Esophagus squamous epithelium (tissue), 5 donors: ENCODE data around the gene KCNH3. TPM values are rescaled to one million over a fixed set of nuclear protein-coding genes. Genes with fewer than 3 reads are reported as not detected.

Source experiments
- DNase-seq: peaks from one replicate; lab custom pipeline; 2025; lab: John Stamatoyannopoulos, UW
- H3K27ac ChIP-seq, 4 donors: fragments of 200-600 bp; sonication (generic); one replicate each; pipeline ENCODE4 v1.5.1; 2016 to 2019; ENCODE audit warnings: mild to moderate bottlenecking in 1 of 4
- H3K27me3 ChIP-seq, 4 donors: fragments of 200-600 bp; sonication (generic); 1 replicate in 3 of 4; 2 replicates in 1 of 4; pipeline versions ENCODE4 v1.5.1 to v1.6.0; 2017 to 2021; ENCODE audit warnings: antibody characterized with exemption in 1 of 4
- H3K36me3 ChIP-seq, 3 donors: fragments of 200-600 bp; sonication (generic); one replicate each; pipeline ENCODE4 v1.5.1; 2016 to 2019
- H3K4me1 ChIP-seq, 3 donors: fragments of 200-600 bp; sonication (generic); one replicate each; pipeline ENCODE4 v1.5.1; 2017 to 2019
- H3K4me3 ChIP-seq, 4 donors: fragments of 200-600 bp; sonication (generic); 1 replicate in 3 of 4; 2 replicates in 1 of 4; pipeline ENCODE4 v1.5.1; 2016 to 2019; ENCODE audit warnings: mild to moderate bottlenecking in 2 of 4, moderate library complexity in 1 of 4
- H3K9me3 ChIP-seq, 3 donors: fragments of 200-600 bp; sonication (generic); one replicate each; pipeline ENCODE4 v1.5.1; 2016 to 2019
- POLR2A ChIP-seq, 4 donors: fragments of 450-650 bp; IDR thresholded peaks; one replicate each; pipeline ENCODE4 v1.6.1; 2017; ENCODE audit warnings: antibody characterized with exemption in 4 of 4, mild to moderate bottlenecking in 4 of 4, moderate library complexity in 3 of 4
- WGBS, 2 donors: methylation state at CpG; one replicate each; pipeline ENCODE4 v1.1.5; 2018; 5-methylcytosine and 5-hydroxymethylcytosine counted together
- intact Hi-C: fragments of 100-400 bp; cut with DNase I; formaldehyde crosslinking; loops from one replicate; pipeline ENCODE4 v1.15.0; 2022
- total RNA-seq, 4 donors: library from RNA; depleted of rRNA; stranded (reverse); fragments of >200 nt; gene quantifications; one replicate each; pipeline ENCODE4 v1.1.0, GENCODE V29; 2016
- TF ChIP-seq, protein P1 (sequence below), 6 experiments: fragments of 450-650 bp in 4 of 6; fragments of 200-600 bp in 2 of 6; sonication (generic) in 2 of 6; IDR thresholded peaks; one replicate each; pipeline ENCODE4 v1.5.1; 2016 to 2019; ENCODE audit warnings: antibody characterized with exemption in 6 of 6, mild to moderate bottlenecking in 4 of 6, moderate library complexity in 4 of 6
- donor health status: DM: yes; HTN: yes; CAD: no.

Gene KCNH3
- total RNA-seq, 4 donors from 2014 or later = 0.38 TPM; not detected in 3

DNA sequence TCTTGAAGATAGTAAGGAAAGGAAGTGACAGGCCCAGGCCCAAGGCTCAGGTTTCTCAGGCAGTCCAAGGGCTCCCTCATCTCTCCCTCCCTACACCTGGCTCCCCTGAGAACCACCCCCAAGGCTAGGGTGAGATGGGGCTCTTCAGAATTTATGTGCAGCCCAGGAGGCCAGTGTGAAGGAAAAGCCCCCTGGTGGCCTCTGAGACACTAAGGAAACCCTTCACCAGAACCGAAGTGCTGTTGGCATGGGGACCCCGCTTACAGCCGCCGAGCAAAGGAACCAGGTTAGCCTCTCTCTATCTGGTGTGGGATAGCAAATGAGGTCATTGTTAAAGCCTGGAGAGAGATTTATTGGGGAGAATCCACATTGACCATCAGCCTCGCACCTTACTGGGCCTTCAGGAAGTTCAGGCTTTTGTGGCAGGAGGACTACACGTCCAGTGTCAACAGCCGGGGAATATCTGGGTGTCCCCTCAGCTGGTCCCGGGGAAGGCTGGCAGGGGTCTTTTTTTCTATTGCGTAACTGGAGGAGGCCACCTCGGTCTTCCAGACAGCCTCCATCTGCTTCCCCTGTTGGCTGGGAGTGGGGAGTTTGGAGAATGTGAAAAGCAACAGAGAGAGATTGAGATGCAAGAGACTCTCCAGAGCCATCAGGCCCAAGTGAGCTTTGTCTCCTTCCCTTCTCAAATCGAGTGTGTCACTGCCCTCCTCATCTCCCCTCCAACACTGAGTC is 48.5 kb downstream of the KCNH3 start:
- peaks cover 0 to 43% (median 5%) of the 10 kb centered on the region in 3 donors for H3K36me3 ChIP-seq
- H3K4me1 ChIP-seq = peaks cover 0 to 22% (median 8%) of the 10 kb centered on the region in 3 donors
- H3K27ac ChIP-seq = no peak overlapping the region
- intact Hi-C loops = no loop called here
- H3K9me3 ChIP-seq = no peaks in the 10 kb centered on the region
- no peak for DNase-seq
- no peak for TF ChIP-seq POLR2A (IDR thresholded peaks at IDR 0.05)
- TF ChIP-seq, protein P1, sequence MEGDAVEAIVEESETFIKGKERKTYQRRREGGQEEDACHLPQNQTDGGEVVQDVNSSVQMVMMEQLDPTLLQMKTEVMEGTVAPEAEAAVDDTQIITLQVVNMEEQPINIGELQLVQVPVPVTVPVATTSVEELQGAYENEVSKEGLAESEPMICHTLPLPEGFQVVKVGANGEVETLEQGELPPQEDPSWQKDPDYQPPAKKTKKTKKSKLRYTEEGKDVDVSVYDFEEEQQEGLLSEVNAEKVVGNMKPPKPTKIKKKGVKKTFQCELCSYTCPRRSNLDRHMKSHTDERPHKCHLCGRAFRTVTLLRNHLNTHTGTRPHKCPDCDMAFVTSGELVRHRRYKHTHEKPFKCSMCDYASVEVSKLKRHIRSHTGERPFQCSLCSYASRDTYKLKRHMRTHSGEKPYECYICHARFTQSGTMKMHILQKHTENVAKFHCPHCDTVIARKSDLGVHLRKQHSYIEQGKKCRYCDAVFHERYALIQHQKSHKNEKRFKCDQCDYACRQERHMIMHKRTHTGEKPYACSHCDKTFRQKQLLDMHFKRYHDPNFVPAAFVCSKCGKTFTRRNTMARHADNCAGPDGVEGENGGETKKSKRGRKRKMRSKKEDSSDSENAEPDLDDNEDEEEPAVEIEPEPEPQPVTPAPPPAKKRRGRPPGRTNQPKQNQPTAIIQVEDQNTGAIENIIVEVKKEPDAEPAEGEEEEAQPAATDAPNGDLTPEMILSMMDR (IDR thresholded peaks at IDR 0.05) = no peak
- no peak overlapping the region for H3K4me3 ChIP-seq
- H3K27me3 ChIP-seq = no peaks in the 10 kb centered on the region
- WGBS, 2 donors = 85 to 88% methylated on average over 5 to 10 of the region's 11 CpGs

- H3K27ac ChIP-seq = no peak overlapping the region
- no peak overlapping the region for H3K4me3 ChIP-seq
- H3K36me3 ChIP-seq = peaks cover 0 to 43% (median 5%) of the 10 kb centered on the region in 3 donors
- no peak for TF ChIP-seq POLR2A (IDR thresholded peaks at IDR 0.05)
- no peaks in the 10 kb centered on the region for H3K27me3 ChIP-seq
- intact Hi-C loops = no loop called here
- H3K9me3 ChIP-seq = no peaks in the 10 kb centered on the region
- peaks cover 0 to 17% (median 6%) of the 10 kb centered on the region in 3 donors for H3K4me1 ChIP-seq
- WGBS, 2 donors = 62 to 67% methylated on average over 1 to 3 of the region's 7 CpGs
- DNase-seq = no peak
Observed at GRCh38 chr12:49588281-49588680, 49.5 kb downstream of the KCNH3 start.

DNA sequence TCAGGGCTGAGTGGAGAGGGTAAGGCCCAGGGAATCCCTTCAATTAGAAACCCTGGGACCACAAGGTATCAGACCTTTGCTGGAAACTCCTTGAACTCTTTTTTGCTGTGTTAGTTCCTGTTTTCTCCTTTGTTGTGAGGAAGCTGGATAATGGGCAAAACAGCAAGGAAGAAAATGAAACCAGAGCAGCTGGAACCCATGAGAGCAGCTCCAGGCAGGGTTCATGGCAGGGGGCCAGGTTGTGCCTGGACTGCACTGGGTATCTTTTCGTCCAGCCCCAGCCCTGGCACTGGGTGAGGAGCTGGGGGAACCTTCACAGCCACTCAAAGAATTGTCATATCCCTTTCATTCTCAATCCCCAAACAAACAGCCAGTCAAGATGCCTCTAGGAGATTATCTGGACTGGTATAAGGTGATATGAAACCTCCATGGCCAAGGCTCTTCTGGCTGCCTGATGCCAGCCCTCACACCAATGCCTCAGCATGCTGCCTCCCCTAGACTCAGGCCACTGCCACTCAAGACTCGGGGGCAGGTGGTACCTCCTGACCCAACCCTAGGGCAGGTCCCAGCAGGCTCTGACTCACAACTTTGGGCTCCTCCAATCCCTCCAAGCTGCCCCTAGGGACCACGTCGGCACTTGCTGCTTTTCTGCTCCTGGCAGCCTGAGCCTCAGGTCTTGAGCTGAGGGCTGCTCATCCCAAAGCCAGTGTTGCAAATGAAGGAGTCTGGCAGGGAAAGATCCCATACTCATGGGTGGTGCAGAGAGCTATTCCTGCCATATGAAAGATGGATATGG is 50.1 kb downstream of the KCNH3 start:
- Histone ChIP-seq H3K27ac (no peak overlapping the region), H3K4me3 (no peak overlapping the region), H3K4me1 (peaks cover 0 to 10% (median 6%) of the 10 kb centered on the region in 3 donors), H3K36me3 (peaks cover 0 to 36% (median 5%) of the 10 kb centered on the region in 3 donors), H3K27me3 (no peaks in the 10 kb centered on the region), H3K9me3 (no peaks in the 10 kb centered on the region)
- no peak for DNase-seq
- TF ChIP-seq, protein P1 (IDR thresholded peaks at IDR 0.05) = no peak
- TF ChIP-seq POLR2A (IDR thresholded peaks at IDR 0.05) = no peak
- intact Hi-C loops = no loop called here
- 20 to 33% methylated on average over 1 of the region's 4 CpGs for WGBS, 2 donors

DNA sequence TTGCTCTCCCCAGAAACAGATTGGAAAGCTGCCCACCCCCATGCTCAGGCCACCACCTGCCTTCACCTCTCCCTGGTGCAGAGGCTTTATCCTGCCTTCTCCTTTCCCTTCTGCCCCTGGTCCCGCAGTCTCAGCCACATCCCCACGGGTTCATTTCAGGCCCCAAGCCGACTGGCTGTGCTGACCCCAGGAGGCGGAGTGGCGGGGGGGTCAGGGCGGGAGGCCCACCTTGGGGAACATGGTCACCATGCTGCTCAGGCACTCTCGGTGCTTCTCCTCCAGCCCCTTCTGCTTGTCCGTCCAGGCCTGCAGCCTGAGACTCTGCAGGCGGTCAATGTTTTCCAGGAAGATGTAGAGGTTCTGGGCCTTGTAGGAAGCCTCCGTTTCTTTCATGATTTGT is 59.7 kb downstream of the KCNH3 start:
- TF ChIP-seq, protein P1 (IDR thresholded peaks at IDR 0.05) = no peak
- no peak for TF ChIP-seq POLR2A (IDR thresholded peaks at IDR 0.05)
- Histone ChIP-seq H3K27me3 (no peaks in the 10 kb centered on the region), H3K9me3 (no peaks in the 10 kb centered on the region), H3K36me3 (no peaks in the 10 kb centered on the region), H3K27ac (no peak overlapping the region), H3K4me3 (no peak overlapping the region), H3K4me1 (no peaks in the 10 kb centered on the region)
- WGBS, 2 donors = 80 to 95% methylated on average over 3 of the region's 10 CpGs
- DNase-seq = no peak
- intact Hi-C loops = no loop called here

GRCh38 chr12:49599961-49600360 is 61.1 kb downstream of the KCNH3 start:
- Histone ChIP-seq H3K36me3 (no peaks in the 10 kb centered on the region), H3K4me1 (no peaks in the 10 kb centered on the region), H3K27ac (no peak overlapping the region), H3K27me3 (no peaks in the 10 kb centered on the region), H3K4me3 (no peak overlapping the region), H3K9me3 (no peaks in the 10 kb centered on the region)
- TF ChIP-seq, protein P1 (IDR thresholded peaks at IDR 0.05) = no peak
- no peak for TF ChIP-seq POLR2A (IDR thresholded peaks at IDR 0.05)
- intact Hi-C loops = no loop called here
- DNase-seq = no peak
- WGBS, 2 donors = 91 to 92% methylated on average over 7 to 8 of the region's 8 CpGs
